ENCODE data around the gene DVL3.
A peak's percentile ranks its signal among the peaks of the same experiment; 100 is the strongest.

The DVL3 gene

DNA sequence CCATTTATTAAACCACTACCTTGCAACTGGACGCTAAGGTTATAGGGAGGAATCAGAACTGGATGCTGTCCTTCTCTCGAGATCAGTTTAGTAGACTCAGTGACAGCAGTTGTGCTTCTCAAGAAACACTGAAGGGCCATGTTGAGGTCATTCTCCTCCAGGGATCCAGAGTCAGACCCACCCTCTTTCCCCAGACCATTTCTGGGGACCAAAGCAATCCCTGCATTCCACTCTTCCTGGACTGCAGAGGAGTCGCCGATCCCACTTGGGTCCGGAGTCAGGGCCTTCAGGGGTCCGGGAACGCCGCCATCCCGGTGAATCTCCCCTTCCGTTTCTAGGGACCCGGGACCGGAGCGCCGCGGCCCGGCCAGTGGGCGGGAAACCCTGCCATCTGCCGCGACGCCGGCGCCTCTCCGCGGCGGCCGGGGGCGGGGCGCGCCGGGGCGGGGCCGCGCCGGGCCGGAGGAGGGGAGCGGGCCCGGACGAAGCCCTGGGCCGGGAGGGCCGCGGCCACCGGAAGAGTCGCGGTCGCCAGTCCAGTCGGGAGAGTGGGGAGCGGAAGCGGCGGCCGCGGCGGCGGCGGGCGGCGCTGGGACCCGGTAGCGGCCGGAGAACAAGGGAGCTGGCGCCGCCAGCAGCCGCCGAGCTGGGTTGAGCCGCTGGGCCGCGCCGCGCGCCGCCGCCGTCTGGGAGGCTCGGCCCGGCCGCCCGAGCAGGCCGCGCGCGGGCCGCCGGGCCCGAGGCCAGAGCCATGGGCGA lies at the start of gene DVL3:
Gene DVL3 (plus strand): TSS at position 493 of the 759 bp plus-strand sequence. CDS start 259 bp downstream, at position 752.
- peak; percentile 79 for DNase-seq
- peak within 1 kb of the TSS; percentile 98 for H3K4me2 ChIP-seq (ENCODE audit: low read depth, low read length)
- H3K79me2 ChIP-seq (ENCODE audit: low read length), result peaks cover 35% of the 10 kb centered on the region
- no peaks in the 10 kb centered on the region for H3K36me3 ChIP-seq (replicated peaks; ENCODE audit: insufficient read depth, low read length)
- peaks cover 13% of the 10 kb centered on the region for H3K4me1 ChIP-seq (ENCODE audit: low read length)
- peaks cover 20% of the 10 kb centered on the region for H3F3A ChIP-seq (ENCODE audit: insufficient read depth, low read length)
- H3K9ac ChIP-seq (ENCODE audit: low read length), result peak within 1 kb of the TSS; percentile 86
- no peaks in the 10 kb centered on the region for H4K20me1 ChIP-seq (ENCODE audit: insufficient read depth, low read length)
- peak within 1 kb of the TSS; percentile 93 for H2AFZ ChIP-seq (ENCODE audit: low read length)
- H3K4me3 ChIP-seq (ENCODE audit: low read length), result peak within 1 kb of the TSS; percentile 95
- H3K9me3 ChIP-seq (replicated peaks; ENCODE audit: insufficient read depth, low read length), result no peaks in the 10 kb centered on the region
- no peaks in the 10 kb centered on the region for H3K27me3 ChIP-seq (replicated peaks; ENCODE audit: insufficient read depth, low read length)
- TF ChIP-seq, protein P1, sequence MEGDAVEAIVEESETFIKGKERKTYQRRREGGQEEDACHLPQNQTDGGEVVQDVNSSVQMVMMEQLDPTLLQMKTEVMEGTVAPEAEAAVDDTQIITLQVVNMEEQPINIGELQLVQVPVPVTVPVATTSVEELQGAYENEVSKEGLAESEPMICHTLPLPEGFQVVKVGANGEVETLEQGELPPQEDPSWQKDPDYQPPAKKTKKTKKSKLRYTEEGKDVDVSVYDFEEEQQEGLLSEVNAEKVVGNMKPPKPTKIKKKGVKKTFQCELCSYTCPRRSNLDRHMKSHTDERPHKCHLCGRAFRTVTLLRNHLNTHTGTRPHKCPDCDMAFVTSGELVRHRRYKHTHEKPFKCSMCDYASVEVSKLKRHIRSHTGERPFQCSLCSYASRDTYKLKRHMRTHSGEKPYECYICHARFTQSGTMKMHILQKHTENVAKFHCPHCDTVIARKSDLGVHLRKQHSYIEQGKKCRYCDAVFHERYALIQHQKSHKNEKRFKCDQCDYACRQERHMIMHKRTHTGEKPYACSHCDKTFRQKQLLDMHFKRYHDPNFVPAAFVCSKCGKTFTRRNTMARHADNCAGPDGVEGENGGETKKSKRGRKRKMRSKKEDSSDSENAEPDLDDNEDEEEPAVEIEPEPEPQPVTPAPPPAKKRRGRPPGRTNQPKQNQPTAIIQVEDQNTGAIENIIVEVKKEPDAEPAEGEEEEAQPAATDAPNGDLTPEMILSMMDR (IDR thresholded peaks at IDR 0.05; ENCODE audit: low read length), result no peak
- TF ChIP-seq EZH2phosphoT487 (IDR thresholded peaks at IDR 0.05; ENCODE audit: low read length) (no peak), EZH2 (optimal IDR thresholded peaks at IDR 0.05; ENCODE audit: low read depth, low read length) (no peak)
- peak within 1 kb of the TSS; percentile 34; the same call in 1 of the 2 replicates for H3K27ac ChIP-seq (ENCODE audit: low read length)
- H3K9me2 ChIP-seq (replicated peaks; ENCODE audit: insufficient read depth, low read length), result no peaks in the 10 kb centered on the region

DNA sequence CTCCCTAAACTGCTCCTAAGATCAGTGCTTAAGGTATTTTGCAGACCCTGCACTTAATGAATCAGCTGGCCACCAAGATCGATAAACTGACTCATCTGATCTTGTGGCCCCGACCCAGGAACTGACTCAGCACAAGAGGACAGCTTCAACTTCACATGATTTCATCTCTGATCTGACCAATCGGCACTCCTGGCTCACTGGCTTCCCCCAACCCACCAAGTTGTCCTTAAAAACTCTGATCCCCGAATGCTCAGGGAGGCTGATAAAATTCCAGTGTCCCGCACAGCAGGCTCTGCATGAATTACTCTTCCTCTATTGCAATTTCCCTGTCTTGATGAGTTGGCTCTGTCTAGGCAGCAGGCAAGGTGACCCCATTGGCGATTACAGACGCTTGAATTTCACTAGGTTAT lies 44.9 kb upstream of the DVL3 start:
- H3K9ac ChIP-seq (ENCODE audit: low read length), result no peak overlapping the region
- H3K36me3 ChIP-seq (replicated peaks; ENCODE audit: insufficient read depth, low read length), result no peaks in the 10 kb centered on the region
- no peaks in the 10 kb centered on the region for H3K4me1 ChIP-seq (ENCODE audit: low read length)
- 0 out of 2 replicates have a peak, but pooled peaks cover 3% of the 10 kb centered on the region for H3K27me3 ChIP-seq (replicated peaks; ENCODE audit: insufficient read depth, low read length)
- no peak for TF ChIP-seq EZH2 (optimal IDR thresholded peaks at IDR 0.05; ENCODE audit: low read depth, low read length)
- TF ChIP-seq, protein P1 (IDR thresholded peaks at IDR 0.05; ENCODE audit: low read length), result no peak
- TF ChIP-seq EZH2phosphoT487 (IDR thresholded peaks at IDR 0.05; ENCODE audit: low read length), result no peak
- no peak overlapping the region for H3K4me2 ChIP-seq (ENCODE audit: low read depth, low read length)
- H3K27ac ChIP-seq (ENCODE audit: low read length), result no peak overlapping the region
- no peak for DNase-seq
- no peak overlapping the region for H3K4me3 ChIP-seq (ENCODE audit: low read length)
- no peaks in the 10 kb centered on the region for H3K9me2 ChIP-seq (replicated peaks; ENCODE audit: insufficient read depth, low read length)
- no peak overlapping the region for H2AFZ ChIP-seq (ENCODE audit: low read length)
- no peaks in the 10 kb centered on the region for H4K20me1 ChIP-seq (ENCODE audit: insufficient read depth, low read length)
- H3F3A ChIP-seq (ENCODE audit: insufficient read depth, low read length), result no peaks in the 10 kb centered on the region
- no peaks in the 10 kb centered on the region for H3K79me2 ChIP-seq (ENCODE audit: low read length)
- H3K9me3 ChIP-seq (replicated peaks; ENCODE audit: insufficient read depth, low read length), result no peaks in the 10 kb centered on the region

DNA sequence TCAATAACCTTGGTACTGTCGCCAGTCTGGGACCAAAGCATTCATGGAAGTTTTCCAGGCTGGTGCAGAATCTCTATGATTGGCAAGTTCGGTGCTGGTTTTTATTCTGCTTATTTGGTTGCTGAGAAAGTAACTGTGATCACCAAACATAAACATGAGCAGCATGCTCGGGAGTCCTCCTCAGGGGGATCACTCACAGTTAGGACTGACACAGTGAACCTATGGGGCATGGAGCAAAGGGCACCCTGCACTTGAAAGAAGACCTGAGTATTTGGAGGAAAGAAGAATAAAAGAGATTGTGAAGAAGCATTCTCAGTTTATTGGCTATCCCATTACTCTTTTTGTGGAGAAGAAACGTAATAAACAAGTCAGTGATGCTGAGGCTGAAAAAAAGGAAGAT lies 39.2 kb upstream of the DVL3 start:
- H3K4me2 ChIP-seq (ENCODE audit: low read depth, low read length), result no peak overlapping the region
- no peaks in the 10 kb centered on the region for H3K36me3 ChIP-seq (replicated peaks; ENCODE audit: insufficient read depth, low read length)
- H2AFZ ChIP-seq (ENCODE audit: low read length), result no peak overlapping the region
- H3K9me3 ChIP-seq (replicated peaks; ENCODE audit: insufficient read depth, low read length), result no peaks in the 10 kb centered on the region
- DNase-seq, result no peak
- no peak overlapping the region for H3K27ac ChIP-seq (ENCODE audit: low read length)
- H3K9me2 ChIP-seq (replicated peaks; ENCODE audit: insufficient read depth, low read length), result no peaks in the 10 kb centered on the region
- H3K9ac ChIP-seq (ENCODE audit: low read length), result no peak overlapping the region
- no peaks in the 10 kb centered on the region for H4K20me1 ChIP-seq (ENCODE audit: insufficient read depth, low read length)
- peaks cover 6% of the 10 kb centered on the region; the same call in 1 of the 2 replicates for H3K27me3 ChIP-seq (replicated peaks; ENCODE audit: insufficient read depth, low read length)
- TF ChIP-seq, protein P1 (IDR thresholded peaks at IDR 0.05; ENCODE audit: low read length), result no peak
- TF ChIP-seq EZH2phosphoT487 (IDR thresholded peaks at IDR 0.05; ENCODE audit: low read length) (no peak), EZH2 (optimal IDR thresholded peaks at IDR 0.05; ENCODE audit: low read depth, low read length) (no peak)
- no peak overlapping the region for H3K4me3 ChIP-seq (ENCODE audit: low read length)
- H3F3A ChIP-seq (ENCODE audit: insufficient read depth, low read length), result 0 out of 2 replicates have a peak, but pooled peaks cover 5% of the 10 kb centered on the region
- 0 out of 2 replicates have a peak, but pooled peaks cover 6% of the 10 kb centered on the region for H3K4me1 ChIP-seq (ENCODE audit: low read length)
- no peaks in the 10 kb centered on the region for H3K79me2 ChIP-seq (ENCODE audit: low read length)

Data from MM.1S (cell line).